ENCODE data around the gene TRPC3.
A peak's percentile ranks its signal among the peaks of the same experiment; 100 is the strongest.

TRPC3 gene

DNA sequence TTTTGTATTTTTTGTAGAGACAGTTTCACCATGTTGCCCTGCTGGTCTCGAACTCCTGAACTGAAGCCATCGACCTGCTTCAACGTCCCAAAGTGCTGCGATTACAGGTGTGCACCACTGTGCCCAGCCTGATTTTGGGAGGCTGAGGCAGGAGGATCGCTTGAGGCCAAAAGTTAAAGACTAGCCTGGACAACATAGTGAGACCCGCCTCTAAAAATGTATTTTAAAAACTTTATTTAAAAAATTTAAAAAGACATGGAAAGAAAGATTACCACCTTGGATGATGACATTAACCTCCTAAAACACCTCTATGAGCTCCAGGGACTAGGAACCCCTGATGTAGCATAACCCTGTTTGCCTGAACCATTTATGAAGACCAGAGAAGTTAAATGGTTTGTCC, 75.8 kb downstream of the TRPC3 start:
- DNase-seq (ENCODE audit: low read depth in 2 of 3, low spot score in 1 of 3) = no peak

DNA sequence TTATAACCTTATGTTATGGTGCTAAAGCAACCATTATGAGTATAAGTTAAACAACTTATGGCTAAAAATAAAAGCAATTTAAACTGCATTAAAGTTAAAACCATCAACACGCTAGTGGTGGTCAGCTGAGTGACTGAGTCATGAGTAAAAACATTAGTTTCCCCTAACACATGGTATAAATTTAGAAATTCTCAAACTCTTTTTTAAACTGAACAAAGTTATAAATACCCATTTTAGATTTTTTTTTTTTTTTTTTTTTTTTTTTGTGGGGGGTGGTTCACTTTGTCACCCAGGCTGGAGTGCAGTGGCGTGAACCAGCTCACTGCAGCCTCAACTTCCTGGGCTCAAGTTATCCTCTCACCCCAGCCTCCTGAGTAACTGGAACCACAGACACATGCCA, 76.2 kb downstream of the TRPC3 start:
- DNase-seq (ENCODE audit: low read depth in 2 of 3, low spot score in 1 of 3) = no peak

GRCh38 chr4:121873604-121874003, 78.3 kb downstream of the TRPC3 start:
- DNase-seq (ENCODE audit: low read depth in 2 of 3, low spot score in 1 of 3) = no peak

- DNase-seq (ENCODE audit: low read depth in 2 of 3, low spot score in 1 of 3) = peak; percentile 94 to 98 (median 97)
These were observed 81.7 kb downstream of the TRPC3 start, which contains the start of gene BBS7 for GRCh38 chr4:121869841-121870822. Gene BBS7, minus strand, starts transcription at chr4:121870474. Its CDS starts 161 bp downstream, at chr4:121870313.

- DNase-seq (ENCODE audit: low read depth in 2 of 3, low spot score in 1 of 3) = no peak
These were observed 88.1 kb downstream of the TRPC3 start for GRCh38 chr4:121863799-121864198.

GRCh38 chr4:121861426-121861825, 90.4 kb downstream of the TRPC3 start:
- DNase-seq (ENCODE audit: low read depth in 2 of 3, low spot score in 1 of 3) = no peak

DNA sequence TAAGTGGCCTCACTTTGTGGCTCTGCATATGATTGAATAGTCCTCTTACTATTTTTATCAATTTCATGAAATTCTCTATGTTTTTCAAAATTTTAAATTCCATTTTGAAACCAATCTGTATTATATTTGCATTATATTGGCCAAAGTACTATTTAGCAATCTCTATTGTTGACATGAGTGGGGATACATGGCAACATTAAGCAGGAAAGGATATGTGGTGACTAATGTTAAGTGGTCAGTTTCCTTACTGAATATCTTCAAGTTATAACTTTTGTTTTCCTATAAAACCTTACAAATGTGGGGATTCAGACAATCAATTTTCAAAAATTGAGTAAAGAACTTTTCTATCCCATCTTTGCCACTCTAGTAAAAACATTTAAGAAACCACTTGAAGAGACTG, 91.7 kb downstream of the TRPC3 start:
- no peak for DNase-seq (ENCODE audit: low read depth in 2 of 3, low spot score in 1 of 3)

DNA sequence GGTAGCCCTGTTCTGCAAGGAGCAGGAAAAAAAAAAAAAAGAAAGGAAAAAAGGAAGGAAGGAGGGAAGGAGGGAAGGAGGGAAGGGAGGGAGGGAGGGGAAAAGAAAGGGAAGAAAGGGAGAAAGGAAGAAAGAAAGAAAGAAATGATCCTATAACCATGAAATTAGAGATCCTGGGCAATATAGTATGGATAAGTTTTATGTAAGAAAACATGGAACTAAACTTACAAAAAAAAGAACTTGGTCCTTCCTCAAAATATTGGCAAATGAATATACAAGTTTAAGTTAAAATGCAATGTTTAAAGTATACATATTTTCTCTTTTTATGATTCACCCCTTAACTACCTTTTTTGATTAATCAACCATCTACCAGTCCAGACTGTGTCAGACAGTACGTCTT, 100.5 kb downstream of the TRPC3 start:
- DNase-seq (ENCODE audit: low read depth in 2 of 3, low spot score in 1 of 3) = no peak

DNA sequence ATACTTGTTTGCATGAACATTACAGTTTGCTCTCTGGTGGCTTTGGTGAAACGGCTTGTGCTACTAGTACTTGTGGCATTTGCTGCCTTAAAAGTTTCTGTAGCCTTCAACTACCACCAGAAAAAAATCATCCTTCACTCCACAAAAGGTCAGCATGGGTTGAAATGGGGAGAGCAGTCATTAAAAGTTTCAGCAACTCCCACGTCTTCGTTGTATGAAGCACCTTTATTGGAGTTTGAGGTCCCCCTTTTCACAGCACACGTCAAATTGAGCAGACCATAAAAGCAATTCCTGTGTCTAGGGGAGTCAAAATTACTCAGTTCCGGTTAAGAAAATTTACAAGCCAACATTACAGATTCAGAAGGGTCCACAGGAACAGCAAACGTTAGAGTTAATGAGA, 105.2 kb downstream of the TRPC3 start:
- DNase-seq (ENCODE audit: low read depth in 2 of 3, low spot score in 1 of 3) = no peak

- DNase-seq (ENCODE audit: low read depth in 2 of 3, low spot score in 1 of 3) = no peak
These were observed 109.0 kb downstream of the TRPC3 start for GRCh38 chr4:121842862-121843261.

GRCh38 chr4:121838136-121838535, 113.7 kb downstream of the TRPC3 start:
- DNase-seq (ENCODE audit: low read depth in 2 of 3, low spot score in 1 of 3) = no peak

DNA sequence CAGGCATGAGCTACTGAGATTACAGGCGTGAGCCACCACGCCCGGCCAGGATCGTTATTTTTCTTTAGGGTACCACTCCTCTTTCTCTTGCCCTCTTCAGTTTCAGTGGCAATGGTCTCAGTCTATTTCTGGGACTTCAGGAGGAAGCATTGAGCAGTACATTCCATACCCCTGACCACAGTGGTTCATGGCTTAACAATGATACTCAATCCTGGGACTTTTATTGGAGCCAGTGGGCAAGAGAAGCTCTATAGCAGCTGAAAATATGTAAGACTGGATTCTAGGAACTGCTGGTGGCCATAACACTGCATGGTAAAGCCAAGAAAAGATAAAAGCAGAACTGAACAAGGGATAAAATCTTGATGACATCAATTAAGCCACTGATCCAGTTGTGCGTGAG, 122.3 kb downstream of the TRPC3 start:
- no peak for DNase-seq (ENCODE audit: low read depth in 2 of 3, low spot score in 1 of 3)
